GM21390 (cell line): ENCODE measurements around the gene TSKU.
A peak's percentile ranks its signal among the peaks of the same experiment; 100 is the strongest.
"Not testable (repeated sequence)": the region's sequence is repeated elsewhere in the genome, so short reads cannot be mapped to it uniquely, and the experiment has no call there.

Source experiments
- ATAC-seq: cut with Tn5 transposase; IDR thresholded peaks from one replicate; pipeline ENCODE4 v1.9.1; 2021; ENCODE audit not compliant: unreplicated experiment

Gene TSKU

GRCh38 chr11:76787911-76788596, 4.9 kb downstream of the TSKU start:
- ATAC-seq: no peak

DNA sequence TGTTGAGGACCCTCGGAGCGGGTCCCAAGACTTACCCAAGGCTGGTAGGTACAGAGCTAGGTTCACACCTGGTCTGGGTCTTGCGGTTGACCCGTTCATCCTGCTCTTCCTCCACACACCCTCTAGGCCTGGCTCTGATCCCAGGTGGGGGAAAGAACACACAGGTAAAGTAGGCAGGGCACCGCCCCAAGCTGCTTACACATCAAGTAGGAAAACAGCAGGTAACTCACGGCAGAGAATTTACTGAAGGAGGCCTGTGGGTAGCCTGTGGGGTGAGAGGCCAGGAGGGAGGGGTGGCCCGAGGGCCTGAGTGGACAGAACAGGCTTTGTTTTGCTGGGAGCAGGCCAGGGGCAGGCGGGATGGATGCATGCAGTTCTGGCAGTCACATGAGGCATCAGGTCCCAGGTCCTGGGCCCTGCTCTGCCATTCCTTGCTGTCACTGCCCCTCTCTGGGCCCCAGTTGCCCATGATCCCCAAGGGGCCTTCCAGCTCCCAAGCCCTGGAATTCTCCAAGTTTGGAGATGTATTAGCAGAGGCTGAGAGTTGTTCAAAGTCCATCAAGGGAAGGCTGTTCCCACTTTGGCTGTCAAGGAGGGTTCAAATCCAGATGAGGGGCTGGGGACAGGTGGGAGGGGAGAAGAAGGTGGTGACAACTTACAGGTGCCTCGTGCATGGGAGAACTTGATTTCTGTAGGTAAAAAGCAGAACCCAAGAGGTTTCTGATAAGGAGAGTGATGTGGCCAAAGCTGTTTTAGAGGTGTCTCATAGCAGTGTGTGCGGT, 5.7 kb downstream of the TSKU start:
- ATAC-seq: no peak

GRCh38 chr11:76789443-76789719, 6.2 kb downstream of the TSKU start:
- no peak for ATAC-seq

GRCh38 chr11:76790251-76790650, 7.1 kb downstream of the TSKU start:
- no peak for ATAC-seq

DNA sequence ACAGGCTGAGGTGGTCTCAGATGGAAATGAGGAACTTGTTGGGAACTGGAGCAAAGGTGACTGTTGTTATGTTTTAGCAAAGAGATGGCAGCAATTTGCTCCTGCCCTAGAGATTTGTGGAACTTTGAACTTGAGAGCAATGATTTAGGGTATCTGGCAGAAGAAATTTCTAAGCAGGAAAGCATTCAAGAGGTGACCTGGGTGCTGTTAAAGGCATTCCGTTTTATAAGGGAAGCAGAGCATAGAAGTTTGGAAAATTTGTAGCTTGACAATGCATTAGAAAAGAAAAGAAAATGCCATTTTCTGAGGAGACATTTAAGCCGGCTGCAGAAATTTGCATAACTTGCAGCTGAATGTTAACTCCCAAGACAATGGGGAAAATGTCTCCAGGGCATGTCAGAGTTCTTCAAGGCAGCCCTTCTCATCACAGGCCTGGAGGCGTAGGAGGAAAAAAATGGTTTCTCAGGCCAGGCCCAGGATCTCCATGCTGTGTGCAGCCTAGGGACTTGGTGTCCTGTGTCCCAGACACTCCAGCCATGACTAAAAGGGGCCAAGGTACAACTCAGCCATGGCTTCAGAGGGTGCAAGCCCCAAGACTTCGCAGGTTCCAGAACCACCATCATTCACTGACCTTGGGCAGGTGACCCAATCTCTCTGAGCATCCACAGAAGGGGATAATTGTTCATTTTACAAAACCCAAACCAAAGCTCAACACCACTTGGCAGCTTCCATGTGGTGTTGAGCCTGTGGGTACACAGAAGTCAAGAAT, 8.0 kb downstream of the TSKU start:
- ATAC-seq: not testable (repeated sequence)

- ATAC-seq: no peak
Observed at GRCh38 chr11:76791861-76792260, 8.7 kb downstream of the TSKU start.

- no peak for ATAC-seq
Observed at GRCh38 chr11:76792505-76793264, 9.5 kb downstream of the TSKU start.

GRCh38 chr11:76793391-76794291, 10.5 kb downstream of the TSKU start:
- ATAC-seq: no peak

DNA sequence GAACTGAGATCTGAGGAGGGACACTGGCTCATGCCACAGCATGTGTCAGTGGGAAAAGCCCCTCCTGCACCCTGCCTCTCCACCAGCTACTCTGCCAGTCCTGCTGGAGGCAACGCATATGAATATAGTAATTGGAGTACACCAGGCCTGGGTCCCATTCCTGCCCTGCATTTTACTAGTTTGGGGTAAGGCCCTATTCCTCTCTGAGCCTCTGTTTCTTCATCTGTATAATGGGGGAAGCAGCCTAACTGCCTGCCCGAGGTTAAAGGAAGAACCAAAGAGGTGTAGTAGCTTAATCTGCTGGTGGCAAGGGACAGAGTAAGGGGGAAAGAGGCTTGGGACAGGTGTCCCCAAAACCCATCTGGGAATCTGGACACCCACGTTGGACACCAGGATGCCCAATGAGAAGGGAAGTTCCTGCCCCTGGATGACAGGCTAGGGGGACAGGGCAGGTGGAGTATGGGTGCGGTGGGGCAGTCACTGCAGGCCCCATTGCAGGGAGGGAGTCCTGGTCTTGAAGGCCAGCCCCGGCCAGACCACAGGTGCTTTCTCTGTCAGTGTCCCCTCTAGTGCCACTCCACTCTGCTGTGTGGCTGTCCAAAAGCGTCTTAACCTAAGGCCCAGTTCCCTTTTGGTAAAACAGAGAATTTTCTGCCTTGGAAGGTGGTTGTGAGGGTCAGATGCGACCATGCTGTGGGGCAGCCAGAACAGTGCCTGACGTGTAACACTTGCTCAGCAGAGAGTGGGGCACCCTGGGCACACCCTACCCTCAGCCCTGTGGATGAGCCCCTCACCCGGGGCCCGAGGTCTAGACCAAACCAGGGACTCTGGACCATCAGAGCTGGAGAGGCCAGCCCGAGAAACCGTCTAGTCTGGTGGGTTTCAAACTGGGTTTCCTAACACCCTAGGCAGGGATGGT, 11.5 kb downstream of the TSKU start:
- no peak for ATAC-seq

- no peak for ATAC-seq
Observed at GRCh38 chr11:76795290-76795935, 12.3 kb downstream of the TSKU start.

DNA sequence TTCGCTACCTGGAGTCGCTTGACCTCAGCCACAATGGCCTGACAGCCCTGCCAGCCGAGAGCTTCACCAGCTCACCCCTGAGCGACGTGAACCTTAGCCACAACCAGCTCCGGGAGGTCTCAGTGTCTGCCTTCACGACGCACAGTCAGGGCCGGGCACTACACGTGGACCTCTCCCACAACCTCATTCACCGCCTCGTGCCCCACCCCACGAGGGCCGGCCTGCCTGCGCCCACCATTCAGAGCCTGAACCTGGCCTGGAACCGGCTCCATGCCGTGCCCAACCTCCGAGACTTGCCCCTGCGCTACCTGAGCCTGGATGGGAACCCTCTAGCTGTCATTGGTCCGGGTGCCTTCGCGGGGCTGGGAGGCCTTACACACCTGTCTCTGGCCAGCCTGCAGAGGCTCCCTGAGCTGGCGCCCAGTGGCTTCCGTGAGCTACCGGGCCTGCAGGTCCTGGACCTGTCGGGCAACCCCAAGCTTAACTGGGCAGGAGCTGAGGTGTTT, 12.8 kb downstream of the TSKU start:
- no peak for ATAC-seq

DNA sequence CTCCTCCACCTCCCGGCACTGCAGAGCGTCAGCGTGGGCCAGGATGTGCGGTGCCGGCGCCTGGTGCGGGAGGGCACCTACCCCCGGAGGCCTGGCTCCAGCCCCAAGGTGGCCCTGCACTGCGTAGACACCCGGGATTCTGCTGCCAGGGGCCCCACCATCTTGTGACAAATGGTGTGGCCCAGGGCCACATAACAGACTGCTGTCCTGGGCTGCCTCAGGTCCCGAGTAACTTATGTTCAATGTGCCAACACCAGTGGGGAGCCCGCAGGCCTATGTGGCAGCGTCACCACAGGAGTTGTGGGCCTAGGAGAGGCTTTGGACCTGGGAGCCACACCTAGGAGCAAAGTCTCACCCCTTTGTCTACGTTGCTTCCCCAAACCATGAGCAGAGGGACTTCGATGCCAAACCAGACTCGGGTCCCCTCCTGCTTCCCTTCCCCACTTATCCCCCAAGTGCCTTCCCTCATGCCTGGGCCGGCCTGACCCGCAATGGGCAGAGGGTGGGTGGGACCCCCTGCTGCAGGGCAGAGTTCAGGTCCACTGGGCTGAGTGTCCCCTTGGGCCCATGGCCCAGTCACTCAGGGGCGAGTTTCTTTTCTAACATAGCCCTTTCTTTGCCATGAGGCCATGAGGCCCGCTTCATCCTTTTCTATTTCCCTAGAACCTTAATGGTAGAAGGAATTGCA, 13.5 kb downstream of the TSKU start:
- ATAC-seq: no peak

GRCh38 chr11:76797341-76798201, 14.4 kb downstream of the TSKU start:
- ATAC-seq: no peak

GRCh38 chr11:76798202-76798581, 15.0 kb downstream of the TSKU start:
- ATAC-seq: no peak

DNA sequence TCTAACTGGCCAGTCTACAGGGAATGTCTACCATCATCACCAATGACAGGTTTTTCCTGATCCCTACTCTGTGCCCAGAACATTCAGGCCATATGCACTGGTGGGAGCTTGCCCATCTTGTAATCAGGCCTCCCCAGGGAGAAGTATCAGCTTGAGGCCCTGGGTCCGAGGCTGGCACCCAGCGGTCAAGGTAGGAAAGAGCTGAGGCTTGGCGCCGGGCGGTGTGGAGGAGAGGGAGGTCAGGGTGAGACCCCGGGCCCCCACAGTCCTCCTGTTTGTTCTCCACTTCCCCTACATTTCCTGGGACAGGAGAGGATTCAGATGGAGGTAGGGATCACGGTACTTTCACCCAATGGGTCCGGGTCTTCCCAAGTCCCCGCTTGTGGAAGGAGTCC, 15.5 kb downstream of the TSKU start:
- no peak for ATAC-seq

GRCh38 chr11:76799066-76799804, 16.1 kb downstream of the TSKU start:
- ATAC-seq: peak; percentile 81
